Testis (tissue), 3 donors: ENCODE results near the gene STX18. TPM values are rescaled to one million over a fixed set of nuclear protein-coding genes. Genes with fewer than 3 reads are reported as not detected.

Source experiments
- DNase-seq: peaks from one replicate; pipeline ENCODE4 v3.0.0-alpha.2; 2019
- H3K27ac ChIP-seq, 2 donors: fragments of 200-600 bp; sonication (generic); one replicate each; pipeline ENCODE4 v1.5.1; 2019
- H3K27me3 ChIP-seq: fragments of 200-600 bp; sonication (generic); one replicate; pipeline ENCODE4 v1.5.1; 2019
- H3K36me3 ChIP-seq: fragments of 200-600 bp; sonication (generic); one replicate; pipeline ENCODE4 v1.5.1; 2017; ENCODE audit warnings: low read depth; ENCODE audit errors: missing control alignments
- H3K4me1 ChIP-seq: fragments of 200-600 bp; sonication (generic); one replicate; pipeline ENCODE4 v1.5.1; 2019
- H3K4me3 ChIP-seq, 2 donors: fragments of 200-600 bp; sonication (generic); one replicate each; pipeline ENCODE4 v1.5.1; 2017 to 2019
- H3K9me3 ChIP-seq: fragments of 200-600 bp; sonication (generic); one replicate; pipeline ENCODE4 v1.5.1; 2017
- POLR2A ChIP-seq: fragments of 450-650 bp; IDR thresholded peaks from one replicate; pipeline ENCODE4 v1.6.1; 2017; ENCODE audit warnings: antibody characterized with exemption, mild to moderate bottlenecking, moderate library complexity
- WGBS, 2 donors: methylation state at CpG; one replicate each; pipeline ENCODE4 v1.1.5; 2018; 5-methylcytosine and 5-hydroxymethylcytosine counted together
- intact Hi-C: fragments of 100-400 bp; cut with DNase I; formaldehyde crosslinking; loops from one replicate; pipeline ENCODE4 v1.15.1; 2023; ENCODE audit warnings: low total_unique reads
- polyA plus RNA-seq: library from polyadenylated mRNA; stranded (reverse); fragments of 350-450 nt; fragmentation: Illumina TruSeq; extraction: RNeasy Lipid Tissue Mini Kit (QIAGEN cat#74804); gene quantifications from one replicate; pipeline ENCODE4 v1.2.3, GENCODE V29; 2014; ENCODE audit warnings: low read depth, low replicate concordance; ENCODE audit not compliant: insufficient read depth
- total RNA-seq, 2 donors: library from RNA; depleted of rRNA; stranded (reverse); fragments of >200 nt; gene quantifications; one replicate each; pipeline ENCODE4 v1.2.3, GENCODE V29; 2016
- TF ChIP-seq, protein P1 (sequence below), 3 experiments: fragments of 450-650 bp in 2 of 3; fragments of 200-600 bp in 1 of 3; sonication (generic) in 1 of 3; IDR thresholded peaks; one replicate each; pipeline ENCODE4 v1.5.1; 2016 to 2019; ENCODE audit warnings: antibody characterized with exemption in 3 of 3, mild to moderate bottlenecking in 2 of 3, moderate library complexity in 1 of 3

STX18 gene
- total and polyA plus RNA-seq, 3 donors from 2014 or later, result 53.5 to 111 (median 55.0) TPM

DNA sequence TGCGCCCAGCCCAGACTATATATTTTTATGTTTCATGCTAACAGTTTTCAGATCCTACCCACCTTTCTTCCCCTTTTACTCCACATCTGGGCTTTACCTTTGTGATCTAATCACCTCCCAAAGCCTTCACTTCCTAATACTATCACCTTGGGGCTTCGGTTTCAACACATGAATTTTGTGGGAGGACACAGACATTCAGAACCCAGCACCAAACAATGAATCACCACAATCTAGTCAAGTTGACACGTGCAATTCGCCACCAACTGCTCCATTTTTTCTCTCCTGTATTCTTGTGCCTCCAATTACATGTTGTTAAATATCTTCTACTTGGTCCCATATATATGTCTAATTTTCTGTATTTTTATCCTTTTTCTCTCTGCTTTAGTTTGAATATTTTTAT lies 41.8 kb upstream of the STX18 start:
- Histone ChIP-seq H3K36me3 (no peaks in the 10 kb centered on the region), H3K27me3 (no peaks in the 10 kb centered on the region), H3K4me1 (no peaks in the 10 kb centered on the region), H3K4me3 (no peak overlapping the region), H3K27ac (no peak overlapping the region), H3K9me3 (no peaks in the 10 kb centered on the region)
- no peak for DNase-seq
- TF ChIP-seq, protein P1, sequence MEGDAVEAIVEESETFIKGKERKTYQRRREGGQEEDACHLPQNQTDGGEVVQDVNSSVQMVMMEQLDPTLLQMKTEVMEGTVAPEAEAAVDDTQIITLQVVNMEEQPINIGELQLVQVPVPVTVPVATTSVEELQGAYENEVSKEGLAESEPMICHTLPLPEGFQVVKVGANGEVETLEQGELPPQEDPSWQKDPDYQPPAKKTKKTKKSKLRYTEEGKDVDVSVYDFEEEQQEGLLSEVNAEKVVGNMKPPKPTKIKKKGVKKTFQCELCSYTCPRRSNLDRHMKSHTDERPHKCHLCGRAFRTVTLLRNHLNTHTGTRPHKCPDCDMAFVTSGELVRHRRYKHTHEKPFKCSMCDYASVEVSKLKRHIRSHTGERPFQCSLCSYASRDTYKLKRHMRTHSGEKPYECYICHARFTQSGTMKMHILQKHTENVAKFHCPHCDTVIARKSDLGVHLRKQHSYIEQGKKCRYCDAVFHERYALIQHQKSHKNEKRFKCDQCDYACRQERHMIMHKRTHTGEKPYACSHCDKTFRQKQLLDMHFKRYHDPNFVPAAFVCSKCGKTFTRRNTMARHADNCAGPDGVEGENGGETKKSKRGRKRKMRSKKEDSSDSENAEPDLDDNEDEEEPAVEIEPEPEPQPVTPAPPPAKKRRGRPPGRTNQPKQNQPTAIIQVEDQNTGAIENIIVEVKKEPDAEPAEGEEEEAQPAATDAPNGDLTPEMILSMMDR (IDR thresholded peaks at IDR 0.05), result no peak
- TF ChIP-seq POLR2A, result no peak
- intact Hi-C loops, result no loop called here
- WGBS, 2 donors, result 90 to 93% methylated on average over 4 of the region's 4 CpGs

DNA sequence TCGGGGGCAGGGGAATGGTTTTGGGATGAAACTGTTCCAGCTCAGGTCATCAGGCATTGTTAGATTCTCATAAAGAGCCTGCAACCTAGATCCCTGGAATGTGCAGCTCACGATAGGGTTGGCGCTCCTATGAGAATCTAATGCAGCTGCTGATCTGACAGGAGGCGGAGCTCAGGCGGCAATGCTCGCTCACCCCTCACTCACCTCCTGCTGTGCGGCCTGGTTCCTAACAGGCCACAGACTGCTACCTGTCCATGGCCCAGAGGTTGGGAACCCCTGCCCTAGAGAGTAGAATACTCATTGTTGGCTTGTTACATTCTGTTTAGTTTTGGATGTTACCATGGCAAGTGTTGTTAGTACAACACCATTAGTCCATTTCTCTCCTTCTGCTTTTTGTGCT lies 40.8 kb upstream of the STX18 start:
- H3K9me3 ChIP-seq, result no peaks in the 10 kb centered on the region

DNA sequence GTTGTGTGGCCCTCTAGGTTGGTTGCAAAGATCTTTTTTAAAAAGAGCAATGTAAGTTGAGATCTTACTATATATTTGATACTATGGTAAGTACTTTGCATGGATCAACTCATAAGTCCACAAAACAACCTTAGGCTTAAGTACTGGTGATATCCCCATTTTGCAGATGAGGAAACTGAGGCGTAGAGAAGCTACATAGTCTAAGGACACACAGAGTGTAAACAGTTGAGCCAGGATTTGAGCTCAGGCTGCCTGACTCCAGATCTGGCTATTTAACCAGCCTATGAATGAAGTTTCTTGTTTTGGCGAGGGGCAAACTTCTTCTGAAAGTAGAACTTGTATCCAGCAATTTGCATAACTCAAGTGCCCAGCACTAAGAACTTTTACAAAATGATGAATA lies 38.6 kb upstream of the STX18 start:
- no peaks in the 10 kb centered on the region for H3K4me1 ChIP-seq
- TF ChIP-seq, protein P1 (IDR thresholded peaks at IDR 0.05), result no peak
- TF ChIP-seq POLR2A, result no peak
- intact Hi-C loops, result no loop called here
- H3K4me3 ChIP-seq, result no peak overlapping the region
- DNase-seq, result no peak
- H3K9me3 ChIP-seq, result no peaks in the 10 kb centered on the region
- 95 to 96% methylated on average over 2 of the region's 2 CpGs for WGBS, 2 donors
- H3K27me3 ChIP-seq, result no peaks in the 10 kb centered on the region
- no peaks in the 10 kb centered on the region for H3K36me3 ChIP-seq
- H3K27ac ChIP-seq, result no peak overlapping the region

More for the DNA sequence above, 40.8 kb upstream of the STX18 start:
- intact Hi-C loops, result no loop called here
- DNase-seq, result no peak
- H3K4me1 ChIP-seq, result no peaks in the 10 kb centered on the region
- H3K36me3 ChIP-seq, result no peaks in the 10 kb centered on the region
- H3K27me3 ChIP-seq, result no peaks in the 10 kb centered on the region
- no peak overlapping the region for H3K4me3 ChIP-seq
- TF ChIP-seq, protein P1 (IDR thresholded peaks at IDR 0.05), result no peak
- no peak for TF ChIP-seq POLR2A
- H3K27ac ChIP-seq, result no peak overlapping the region
- WGBS, 2 donors, result 90 to 96% methylated on average over 7 of the region's 7 CpGs

DNA sequence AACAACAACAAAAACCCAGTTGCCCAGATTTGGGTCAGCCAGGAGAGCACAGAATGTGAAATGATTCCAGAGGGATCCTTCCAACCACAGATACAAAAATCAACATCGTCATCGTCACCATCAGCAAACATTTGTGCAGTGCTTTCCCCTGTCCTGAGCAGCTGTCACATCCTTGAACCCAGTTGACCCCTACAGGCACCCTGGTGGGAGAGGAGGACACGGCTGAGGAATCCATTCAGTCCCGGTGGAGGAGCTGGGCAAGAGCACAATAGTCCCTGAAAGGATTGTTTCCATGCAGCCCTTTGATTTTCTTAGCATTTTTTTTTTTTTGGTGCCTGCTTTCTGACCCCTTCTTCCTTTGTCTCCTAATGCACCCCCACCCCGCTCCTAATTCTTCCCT lies 37.1 kb upstream of the STX18 start:
- Histone ChIP-seq H3K27ac (no peak overlapping the region), H3K36me3 (no peaks in the 10 kb centered on the region), H3K9me3 (no peaks in the 10 kb centered on the region), H3K4me3 (no peak overlapping the region), H3K4me1 (no peaks in the 10 kb centered on the region), H3K27me3 (no peaks in the 10 kb centered on the region)
- WGBS, 2 donors, result 38 to 52% methylated on average over 5 of the region's 5 CpGs
- intact Hi-C loops, result no loop called here
- TF ChIP-seq, protein P1 (IDR thresholded peaks at IDR 0.05), result no peak
- TF ChIP-seq POLR2A, result no peak
- no peak for DNase-seq

DNA sequence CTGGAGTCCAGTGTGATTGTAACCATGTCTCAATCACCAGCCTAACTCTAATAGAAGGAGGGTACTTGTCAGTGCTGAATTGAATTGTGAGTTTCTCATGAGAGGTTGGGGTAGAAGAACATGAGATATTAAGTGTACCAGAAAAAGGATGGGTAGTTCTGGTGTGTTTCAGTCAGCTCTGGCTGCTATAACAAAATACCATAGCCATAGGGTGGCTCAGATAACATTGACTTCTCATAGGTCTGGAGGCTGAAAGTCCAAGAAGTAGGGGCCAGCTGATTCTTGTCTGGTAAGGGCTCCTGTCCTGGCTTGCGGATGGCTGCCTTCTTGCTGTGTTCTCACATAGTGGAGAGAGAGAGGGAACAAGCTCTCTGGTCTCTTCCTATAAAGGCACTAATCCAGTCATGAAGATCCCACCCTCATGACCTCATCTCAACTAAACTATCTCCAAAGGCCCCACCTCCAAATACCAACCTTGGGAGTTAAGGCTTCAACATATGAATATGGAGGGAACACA lies 35.6 kb upstream of the STX18 start:
- intact Hi-C loops, result no loop called here
- Histone ChIP-seq H3K4me3 (no peak overlapping the region), H3K36me3 (no peaks in the 10 kb centered on the region), H3K27me3 (no peaks in the 10 kb centered on the region), H3K4me1 (no peaks in the 10 kb centered on the region), H3K9me3 (no peaks in the 10 kb centered on the region), H3K27ac (no peak overlapping the region)
- no peak for DNase-seq
- TF ChIP-seq, protein P1 (IDR thresholded peaks at IDR 0.05), result no peak
- TF ChIP-seq POLR2A, result no peak
- WGBS, 2 donors, result 48 to 100% methylated on average over 1 of the region's 1 CpG
